ENCODE data around the gene FSHB. TPM values are rescaled to one million over a fixed set of nuclear protein-coding genes. Genes with fewer than 3 reads are reported as not detected.

The FSHB gene
- total RNA-seq, 1 experiment from 2014 or later: not detected

GRCh38 chr11:30206249-30206996 is 24.4 kb upstream of the FSHB start (continued):
- TF ChIP-seq USF2 (CRISPR knock-in tag; IDR thresholded peaks at IDR 0.05) (no peak), EMX1 (CRISPR knock-in tag; IDR thresholded peaks at IDR 0.05) (no peak)

- Mint-ChIP-seq H3K4me3 (no peak overlapping the region), H3K27me3 (ENCODE audit: low read depth) (peaks cover 2% of the 10 kb centered on the region), H3K36me3 (no peaks in the 10 kb centered on the region), H3K4me1 (no peaks in the 10 kb centered on the region), H3K9me3 (0 out of 2 replicates have a peak, but pooled peaks cover under 1% of the 10 kb centered on the region), H3K27ac (no peak overlapping the region)
- POLR2A ChIA-PET: no interaction called here
- no peak for TF ChIP-seq USF2 (CRISPR knock-in tag; IDR thresholded peaks at IDR 0.05)
- TF ChIP-seq CREB1 (CRISPR knock-in tag; IDR thresholded peaks at IDR 0.05): no peak
- TF ChIP-seq ESRRA (CRISPR knock-in tag; IDR thresholded peaks at IDR 0.05; ENCODE audit: borderline replicate concordance): no peak
- no peak for TF ChIP-seq ZNF138 (CRISPR knock-in tag; conservative IDR thresholded peaks at IDR 0.05)
- no peak for TF ChIP-seq IRF2 (CRISPR knock-in tag; IDR thresholded peaks at IDR 0.05; ENCODE audit: borderline replicate concordance, low read depth)
- no peak for TF ChIP-seq ZBTB21 (CRISPR knock-in tag; IDR thresholded peaks at IDR 0.05; ENCODE audit: borderline replicate concordance)
- no peak for TF ChIP-seq GTF2I (CRISPR knock-in tag; conservative IDR thresholded peaks at IDR 0.05)
- ATAC-seq (no peak), DNase-seq (ENCODE audit: low spot score) (no peak)
- CTCF ChIA-PET: no interaction called here
Observed at GRCh38 chr11:30210357-30210756, 20.5 kb upstream of the FSHB start.

- H3K9me3 Mint-ChIP-seq: 0 out of 2 replicates have a peak, but pooled peaks cover 4% of the 10 kb centered on the region
- peaks cover 2% of the 10 kb centered on the region; the same call in 1 of the 2 replicates for H3K27me3 Mint-ChIP-seq (ENCODE audit: low read depth)
- DNase-seq (ENCODE audit: low spot score) (no peak), ATAC-seq (no peak)
- POLR2A ChIA-PET: no interaction called here
- no peaks in the 10 kb centered on the region for H3K4me1 Mint-ChIP-seq
- no peaks in the 10 kb centered on the region for H3K36me3 Mint-ChIP-seq
- H3K4me3 Mint-ChIP-seq: no peak overlapping the region
- no peak overlapping the region for H3K27ac Mint-ChIP-seq
- CTCF ChIA-PET: no interaction called here
- TF ChIP-seq JUN (CRISPR knock-in tag; IDR thresholded peaks at IDR 0.05) (no peak), ZBTB21 (CRISPR knock-in tag; IDR thresholded peaks at IDR 0.05; ENCODE audit: borderline replicate concordance) (no peak), SMAD4 (CRISPR knock-in tag; IDR thresholded peaks at IDR 0.05) (no peak), MAX (CRISPR knock-in tag; IDR thresholded peaks at IDR 0.05) (no peak), TP53 (CRISPR knock-in tag; IDR thresholded peaks at IDR 0.05) (no peak), TCF7 (CRISPR knock-in tag; IDR thresholded peaks at IDR 0.05; ENCODE audit: low read depth) (no peak), ZNF281 (CRISPR knock-in tag; IDR thresholded peaks at IDR 0.05) (no peak), CTCF (IDR thresholded peaks at IDR 0.05) (no peak), AR (CRISPR knock-in tag; IDR thresholded peaks at IDR 0.05) (no peak), USF2 (CRISPR knock-in tag; IDR thresholded peaks at IDR 0.05) (no peak), ZNF512 (CRISPR knock-in tag; IDR thresholded peaks at IDR 0.05; ENCODE audit: borderline replicate concordance) (no peak), JAZF1 (CRISPR knock-in tag; IDR thresholded peaks at IDR 0.05) (no peak)
Observed at GRCh38 chr11:30216534-30216933, 14.3 kb upstream of the FSHB start.
